Neural progenitor cell (in vitro differentiated cells): Measurements from ENCODE around the gene IPPK. TPM values are rescaled to one million over a fixed set of nuclear protein-coding genes. Genes with fewer than 3 reads are reported as not detected.
A peak's percentile ranks its signal among the peaks of the same experiment; 100 is the strongest.

Experiments used
- DNase-seq: peaks from one replicate; pipeline ENCODE4 v3.0.0-alpha.2; 2016; ENCODE audit warnings: low spot score
- H2AFZ ChIP-seq: fragments of 200-600 bp; sonication (generic); replicated peaks from 2 replicates; pipeline ENCODE4 v1.6.1; 2016; ENCODE audit warnings: antibody characterized with exemption
- H3F3A ChIP-seq: fragments of 200-600 bp; sonication (generic); 2 replicates; pipeline ENCODE4 v1.6.1; 2016; ENCODE audit warnings: antibody characterized with exemption, low read depth
- H3K27ac ChIP-seq: fragments of 200-600 bp; sonication (generic); 2 replicates; pipeline ENCODE4 v1.5.1; 2016; ENCODE audit warnings: mild to moderate bottlenecking
- H3K27me3 ChIP-seq: fragments of 200-600 bp; sonication (generic); 2 replicates; pipeline ENCODE4 v1.6.1; 2016; ENCODE audit warnings: mild to moderate bottlenecking, moderate library complexity
- H3K36me3 ChIP-seq: fragments of 200-600 bp; sonication (generic); 2 replicates; pipeline ENCODE4 v1.5.1; 2016
- H3K4me1 ChIP-seq: fragments of 200-600 bp; sonication (generic); 2 replicates; pipeline ENCODE4 v1.6.1; 2016; ENCODE audit warnings: mixed run types
- H3K4me2 ChIP-seq: fragments of 200-600 bp; sonication (generic); 2 replicates; pipeline ENCODE4 v1.6.1; 2016
- H3K4me3 ChIP-seq: fragments of 200-600 bp; sonication (generic); 2 replicates; pipeline ENCODE4 v1.5.1; 2016
- H3K79me2 ChIP-seq: fragments of 200-600 bp; sonication (generic); 2 replicates; pipeline ENCODE4 v1.6.1; 2016; ENCODE audit warnings: low read depth
- H3K9ac ChIP-seq: fragments of 200-600 bp; sonication (generic); 2 replicates; pipeline ENCODE4 v1.6.1; 2016
- H3K9me3 ChIP-seq: fragments of 200-600 bp; sonication (generic); 2 replicates; pipeline ENCODE4 v1.5.1; 2016; ENCODE audit warnings: low read depth
- H4K20me1 ChIP-seq: fragments of 200-600 bp; sonication (generic); 2 replicates; pipeline ENCODE4 v1.6.1; 2016; ENCODE audit warnings: low read depth
- H3K27ac Mint-ChIP-seq: 3 replicates; pipeline ENCODE4 v1.8.0; 2021; ENCODE audit warnings: mixed read lengths
- H3K27me3 Mint-ChIP-seq: 2 replicates; pipeline ENCODE4 v1.8.0; 2022; ENCODE audit warnings: low read depth, mild to moderate bottlenecking, inconsistent platforms, moderate library complexity, mixed read lengths; ENCODE audit not compliant: insufficient read depth
- H3K36me3 Mint-ChIP-seq: 3 replicates; pipeline ENCODE4 v1.8.0; 2021; ENCODE audit warnings: mixed read lengths
- H3K4me1 Mint-ChIP-seq: 3 replicates; pipeline ENCODE4 v1.8.0; 2021; ENCODE audit warnings: mixed read lengths
- H3K4me3 Mint-ChIP-seq: 3 replicates; pipeline ENCODE4 v1.8.0; 2021; ENCODE audit warnings: mild to moderate bottlenecking, moderate library complexity, mixed read lengths
- H3K9me3 Mint-ChIP-seq: 3 replicates; pipeline ENCODE4 v1.8.0; 2020; ENCODE audit warnings: mixed read lengths
- EZH2 ChIP-seq: fragments of 200-600 bp; sonication (generic); IDR thresholded peaks from 2 replicates; pipeline ENCODE4 v1.6.1; 2017; ENCODE audit warnings: antibody characterized with exemption, mild to moderate bottlenecking, moderate library complexity
- EZH2phosphoT487 ChIP-seq: fragments of 200-600 bp; sonication (generic); IDR thresholded peaks from 2 replicates; pipeline ENCODE4 v1.6.1; 2017; ENCODE audit warnings: antibody characterized with exemption
- total RNA-seq: library from RNA; depleted of rRNA; stranded (reverse); fragments of >200 nt; gene quantifications from 2 replicates; pipeline ENCODE4 v1.2.3, GENCODE V29; 2015; ENCODE audit warnings: low replicate concordance
- TF ChIP-seq, protein P1 (sequence below): fragments of 200-600 bp; sonication (generic); IDR thresholded peaks from 2 replicates; pipeline ENCODE4 v1.5.1; 2017; ENCODE audit warnings: antibody characterized with exemption, mild to moderate bottlenecking

IPPK gene
- total RNA-seq, 1 donor from 2014 or later: 16.8 TPM

DNA sequence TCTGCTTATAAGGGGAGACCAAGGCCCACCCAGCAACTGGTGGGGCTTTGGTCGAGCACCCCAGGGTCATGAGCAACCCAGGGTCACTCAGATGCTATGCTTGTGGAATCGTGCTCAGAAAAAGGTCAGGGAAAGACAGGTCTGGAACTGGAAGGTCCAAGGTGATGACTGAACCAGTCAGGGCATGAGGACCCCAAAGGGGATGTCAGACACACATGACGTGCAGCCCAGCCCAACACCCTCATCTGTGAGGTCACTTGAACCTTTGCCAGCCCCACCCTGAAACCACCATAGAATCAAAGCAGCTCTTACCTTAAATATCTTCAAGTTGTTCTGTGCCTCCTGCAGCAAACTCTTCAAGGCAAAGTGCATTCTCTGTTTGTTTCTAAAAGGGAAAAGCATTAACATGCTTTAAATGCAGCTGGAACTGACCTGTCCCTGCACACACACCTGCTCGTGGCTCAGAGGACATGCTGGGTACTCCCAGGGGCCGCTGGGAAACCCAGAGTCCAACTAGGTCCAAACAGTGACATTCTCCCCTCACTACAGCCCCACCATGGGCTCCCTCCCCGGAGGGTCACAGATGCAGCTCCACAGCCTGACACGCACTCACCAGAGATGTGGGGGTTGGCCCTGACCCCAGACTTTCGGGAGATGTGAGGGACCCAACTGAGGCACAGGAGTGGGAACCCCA is 29.4 kb downstream of the IPPK start:
- no peak for TF ChIP-seq EZH2
- no peak for TF ChIP-seq EZH2phosphoT487

DNA sequence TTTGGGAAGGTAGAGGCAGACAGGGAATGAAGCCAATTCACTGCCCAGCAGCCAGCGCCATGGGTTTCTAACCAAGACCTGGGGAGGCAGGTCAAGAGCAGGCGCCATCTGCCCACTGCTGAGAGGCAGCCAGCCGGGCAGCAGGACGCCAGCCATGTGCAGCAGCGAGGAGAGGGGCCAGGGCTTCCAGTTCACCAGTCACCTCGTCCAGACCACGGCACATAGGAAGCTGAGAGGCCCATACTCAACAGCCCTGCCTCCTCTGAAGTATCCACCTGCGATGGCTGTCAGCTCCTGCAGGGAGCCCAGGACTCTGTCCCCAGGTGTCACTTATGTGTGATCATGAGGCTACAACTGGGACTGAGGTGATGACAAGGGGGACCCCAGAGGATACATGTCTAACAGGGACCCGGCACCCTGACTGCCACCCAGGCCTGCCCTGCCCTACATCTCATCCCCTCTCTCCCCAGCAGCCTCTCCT is 30.1 kb downstream of the IPPK start:
- DNase-seq: no peak
- H3K9me3 ChIP-seq: no peaks in the 10 kb centered on the region
- no peak overlapping the region for H3K9ac ChIP-seq
- H4K20me1 ChIP-seq: peaks cover 5% of the 10 kb centered on the region
- Mint-ChIP-seq H3K9me3 (no peaks in the 10 kb centered on the region), H3K4me1 (no peaks in the 10 kb centered on the region), H3K27me3 (no peaks in the 10 kb centered on the region), H3K36me3 (peaks cover 11% of the 10 kb centered on the region), H3K4me3 (no peak overlapping the region), H3K27ac (no peak overlapping the region)
- no peaks in the 10 kb centered on the region for H3F3A ChIP-seq
- no peaks in the 10 kb centered on the region for H3K79me2 ChIP-seq
- no peak overlapping the region for H3K27ac ChIP-seq
- H3K4me2 ChIP-seq: no peak overlapping the region
- no peaks in the 10 kb centered on the region for H3K4me1 ChIP-seq
- no peaks in the 10 kb centered on the region for H3K27me3 ChIP-seq
- no peaks in the 10 kb centered on the region for H3K36me3 ChIP-seq
- no peak overlapping the region for H3K4me3 ChIP-seq
- H2AFZ ChIP-seq: no peak overlapping the region
- no peak for TF ChIP-seq EZH2
- TF ChIP-seq, protein P1, sequence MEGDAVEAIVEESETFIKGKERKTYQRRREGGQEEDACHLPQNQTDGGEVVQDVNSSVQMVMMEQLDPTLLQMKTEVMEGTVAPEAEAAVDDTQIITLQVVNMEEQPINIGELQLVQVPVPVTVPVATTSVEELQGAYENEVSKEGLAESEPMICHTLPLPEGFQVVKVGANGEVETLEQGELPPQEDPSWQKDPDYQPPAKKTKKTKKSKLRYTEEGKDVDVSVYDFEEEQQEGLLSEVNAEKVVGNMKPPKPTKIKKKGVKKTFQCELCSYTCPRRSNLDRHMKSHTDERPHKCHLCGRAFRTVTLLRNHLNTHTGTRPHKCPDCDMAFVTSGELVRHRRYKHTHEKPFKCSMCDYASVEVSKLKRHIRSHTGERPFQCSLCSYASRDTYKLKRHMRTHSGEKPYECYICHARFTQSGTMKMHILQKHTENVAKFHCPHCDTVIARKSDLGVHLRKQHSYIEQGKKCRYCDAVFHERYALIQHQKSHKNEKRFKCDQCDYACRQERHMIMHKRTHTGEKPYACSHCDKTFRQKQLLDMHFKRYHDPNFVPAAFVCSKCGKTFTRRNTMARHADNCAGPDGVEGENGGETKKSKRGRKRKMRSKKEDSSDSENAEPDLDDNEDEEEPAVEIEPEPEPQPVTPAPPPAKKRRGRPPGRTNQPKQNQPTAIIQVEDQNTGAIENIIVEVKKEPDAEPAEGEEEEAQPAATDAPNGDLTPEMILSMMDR: no peak

More for the DNA sequence above, 29.4 kb downstream of the IPPK start:
- Histone ChIP-seq H3K4me1 (no peaks in the 10 kb centered on the region), H3K9ac (no peak overlapping the region), H3K9me3 (no peaks in the 10 kb centered on the region), H3K27ac (no peak overlapping the region), H3K27me3 (no peaks in the 10 kb centered on the region), H3F3A (no peaks in the 10 kb centered on the region), H4K20me1 (no peaks in the 10 kb centered on the region), H3K4me3 (no peak overlapping the region), H2AFZ (no peak overlapping the region), H3K79me2 (no peaks in the 10 kb centered on the region), H3K36me3 (no peaks in the 10 kb centered on the region), H3K4me2 (no peak overlapping the region)
- Mint-ChIP-seq H3K27ac (no peak overlapping the region), H3K9me3 (no peaks in the 10 kb centered on the region), H3K36me3 (peaks cover 18% of the 10 kb centered on the region), H3K4me1 (no peaks in the 10 kb centered on the region), H3K4me3 (no peak overlapping the region), H3K27me3 (no peaks in the 10 kb centered on the region)
- no peak for DNase-seq

GRCh38 chr9:92639124-92639523 is 30.8 kb downstream of the IPPK start:
- no peaks in the 10 kb centered on the region for H3K4me1 Mint-ChIP-seq
- Histone ChIP-seq H3K9ac (peak overlapping the region; percentile 32), H3K27ac (no peak overlapping the region), H3K27me3 (no peaks in the 10 kb centered on the region), H3K4me1 (no peaks in the 10 kb centered on the region), H3K79me2 (no peaks in the 10 kb centered on the region), H3K4me2 (no peak overlapping the region), H2AFZ (no peak overlapping the region), H3K36me3 (no peaks in the 10 kb centered on the region), H4K20me1 (peaks cover 5% of the 10 kb centered on the region), H3K4me3 (no peak overlapping the region), H3K9me3 (no peaks in the 10 kb centered on the region), H3F3A (no peaks in the 10 kb centered on the region)
- H3K9me3 Mint-ChIP-seq: no peaks in the 10 kb centered on the region
- no peak overlapping the region for H3K4me3 Mint-ChIP-seq
- H3K27me3 Mint-ChIP-seq: peaks cover 2% of the 10 kb centered on the region
- H3K36me3 Mint-ChIP-seq: peaks cover 9% of the 10 kb centered on the region
- no peak overlapping the region for H3K27ac Mint-ChIP-seq
- TF ChIP-seq EZH2phosphoT487 (no peak), EZH2 (no peak)
- TF ChIP-seq, protein P1: no peak
- DNase-seq: no peak

- Histone ChIP-seq H3K4me2 (no peak overlapping the region), H3K27me3 (no peaks in the 10 kb centered on the region), H3F3A (no peaks in the 10 kb centered on the region), H3K9ac (no peak overlapping the region), H3K36me3 (peaks cover under 1% of the 10 kb centered on the region), H4K20me1 (peaks cover 5% of the 10 kb centered on the region), H2AFZ (no peak overlapping the region), H3K79me2 (no peaks in the 10 kb centered on the region), H3K4me3 (no peak overlapping the region), H3K27ac (no peak overlapping the region), H3K4me1 (no peaks in the 10 kb centered on the region), H3K9me3 (no peaks in the 10 kb centered on the region)
- TF ChIP-seq EZH2 (no peak), EZH2phosphoT487 (no peak)
- TF ChIP-seq, protein P1: no peak
- H3K4me1 Mint-ChIP-seq: no peaks in the 10 kb centered on the region
- H3K4me3 Mint-ChIP-seq: no peak overlapping the region
- DNase-seq: no peak
- peaks cover 2% of the 10 kb centered on the region for H3K27me3 Mint-ChIP-seq
- no peaks in the 10 kb centered on the region for H3K9me3 Mint-ChIP-seq
- no peak overlapping the region for H3K27ac Mint-ChIP-seq
- H3K36me3 Mint-ChIP-seq: peaks cover 7% of the 10 kb centered on the region
Observed at GRCh38 chr9:92638621-92639101, 31.3 kb downstream of the IPPK start.
